H1 (cell line): ENCODE results near the gene GADL1. TPM values are rescaled to one million over a fixed set of nuclear protein-coding genes. Genes with fewer than 3 reads are reported as not detected.

Source experiments
- CEBPB ChIP-seq: IDR thresholded peaks from 2 replicates; pipeline ENCODE4 v1.6.1; 2012; ENCODE audit warnings: low read depth, low read length
- FOSL1 ChIP-seq: IDR thresholded peaks from 2 replicates; pipeline ENCODE4 v1.6.1; 2011; ENCODE audit warnings: mild to moderate bottlenecking, low read depth, low read length, moderate library complexity; ENCODE audit not compliant: insufficient read depth
- GTF2F1 ChIP-seq: IDR thresholded peaks from 2 replicates; pipeline ENCODE4 v1.6.1; 2012; ENCODE audit warnings: low read depth, low read length, improper control_type of control experiment, borderline replicate concordance
- HDAC6 ChIP-seq: IDR thresholded peaks from one replicate; pipeline ENCODE4 v1.7.1; 2012; ENCODE audit warnings: low read depth, mild to moderate bottlenecking, inconsistent platforms, low read length, moderate library complexity
- POU5F1 ChIP-seq: IDR thresholded peaks from 2 replicates; pipeline ENCODE4 v1.6.1; 2011; ENCODE audit warnings: low read depth, mild to moderate bottlenecking, low read length, moderate library complexity
- RAD21 ChIP-seq, 2 experiments: IDR thresholded peaks in 1 of 2; conservative IDR thresholded peaks in 1 of 2; 2 replicates each; pipeline ENCODE4 v1.6.1; 2011; ENCODE audit warnings: low read depth in 2 of 2, low read length in 2 of 2, improper control_type of control experiment in 1 of 2, inconsistent platforms in 1 of 2, mild to moderate bottlenecking in 1 of 2, moderate library complexity in 1 of 2
- SAP30 ChIP-seq: fragments of 300-600 bp; sonication (generic); IDR thresholded peaks from 2 replicates; pipeline ENCODE4 v1.7.1; 2012; ENCODE audit warnings: low read length, moderate library complexity, mild to moderate bottlenecking, inconsistent platforms; ENCODE audit not compliant: insufficient read depth, insufficient replicate concordance
- SP4 ChIP-seq: IDR thresholded peaks from 2 replicates; pipeline ENCODE4 v1.6.1; 2012; ENCODE audit warnings: low read length, inconsistent platforms
- TAF1 ChIP-seq: IDR thresholded peaks from 2 replicates; pipeline ENCODE4 v1.6.1; 2011; ENCODE audit warnings: mild to moderate bottlenecking, low read depth, low read length
- TBP ChIP-seq: IDR thresholded peaks from 2 replicates; pipeline ENCODE4 v1.6.1; 2011; ENCODE audit warnings: low read depth, low read length, improper control_type of control experiment
- TCF12 ChIP-seq: IDR thresholded peaks from 2 replicates; pipeline ENCODE4 v1.6.1; 2011; ENCODE audit warnings: low read depth, mild to moderate bottlenecking, low read length
- polyA plus RNA-seq, 7 experiments: library from polyadenylated mRNA; depleted of rRNA in 3 of 7; stranded (reverse) in 5 of 7; unstranded in 2 of 7; fragments of >200 nt in 5 of 7; fragments of 200-250 nt in 2 of 7; gene quantifications; 1 replicate in 5 of 7; 2 replicates in 1 of 7; 4 replicates in 1 of 7; pipeline versions ENCODE4 v1.2.1 to v1.2.3, GENCODE V29; 2011 to 2013; ENCODE audit warnings: missing spikeins in 2 of 7, mixed read lengths in 2 of 7
- total RNA-seq: library from RNA; stranded (reverse); fragmentation: NEBNext Ultra II Directional; extraction: Animal tissue kit (Norgen Biotek cat#: 25700); gene quantifications from 2 replicates; pipeline ENCODE4 v1.2.1, GENCODE V29; 2021
- TF ChIP-seq, protein P1 (sequence below), 3 experiments: IDR thresholded peaks; 1 replicate in 2 of 3; 2 replicates in 1 of 3; pipeline versions ENCODE4 v1.5.1 to v1.6.1; 2011; ENCODE audit warnings: low read length in 3 of 3, mild to moderate bottlenecking in 3 of 3, inconsistent platforms in 2 of 3, low read depth in 1 of 3, moderate library complexity in 1 of 3; ENCODE audit not compliant: insufficient read depth in 1 of 3; ENCODE audit errors: control extremely low read depth in 1 of 3
- TF ChIP-seq, protein P2 (sequence below): IDR thresholded peaks from 2 replicates; pipeline ENCODE4 v1.6.1; 2012; ENCODE audit warnings: inconsistent platforms

The GADL1 gene
- total and polyA plus RNA-seq, 2 of the 8 experiments (the other 6 are each of a cell fraction or from before 2014, with no cell fraction given): 0.03 to 0.30 TPM

DNA sequence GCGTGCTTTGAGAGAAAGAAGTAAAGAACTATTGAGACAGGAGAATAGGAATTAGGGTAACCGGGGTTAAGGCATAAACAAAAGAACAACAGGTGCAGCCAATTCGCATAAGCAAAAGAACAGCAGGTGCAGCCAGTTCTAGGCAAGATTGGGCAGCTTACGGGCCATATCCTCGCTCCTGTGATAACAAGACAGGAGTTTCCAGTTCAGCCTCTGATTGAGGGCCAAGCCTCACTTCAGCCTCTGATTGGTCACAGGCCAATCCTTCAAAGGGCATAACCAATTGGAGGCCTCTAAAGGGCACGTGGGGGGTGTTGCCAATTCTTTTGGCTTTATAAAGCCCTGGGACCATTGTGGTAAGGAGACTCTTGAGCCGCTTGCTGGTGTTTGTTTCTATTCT lies 143.5 kb downstream of the GADL1 start (continued):
- TF ChIP-seq FOSL1 (no peak), TBP (peak; percentile 75), TAF1 (no peak), SP4 (no peak), TCF12 (peak; percentile 84), POU5F1 (no peak), CEBPB (no peak), HDAC6 (no peak), SAP30 (no peak), RAD21 (IDR thresholded peaks at IDR 0.05 in 1 of 2, conservative IDR thresholded peaks at IDR 0.05 in 1 of 2; ENCODE audit: low read depth in 2 of 2, low read length in 2 of 2) (no peak), GTF2F1 (no peak)
- TF ChIP-seq, protein P1, sequence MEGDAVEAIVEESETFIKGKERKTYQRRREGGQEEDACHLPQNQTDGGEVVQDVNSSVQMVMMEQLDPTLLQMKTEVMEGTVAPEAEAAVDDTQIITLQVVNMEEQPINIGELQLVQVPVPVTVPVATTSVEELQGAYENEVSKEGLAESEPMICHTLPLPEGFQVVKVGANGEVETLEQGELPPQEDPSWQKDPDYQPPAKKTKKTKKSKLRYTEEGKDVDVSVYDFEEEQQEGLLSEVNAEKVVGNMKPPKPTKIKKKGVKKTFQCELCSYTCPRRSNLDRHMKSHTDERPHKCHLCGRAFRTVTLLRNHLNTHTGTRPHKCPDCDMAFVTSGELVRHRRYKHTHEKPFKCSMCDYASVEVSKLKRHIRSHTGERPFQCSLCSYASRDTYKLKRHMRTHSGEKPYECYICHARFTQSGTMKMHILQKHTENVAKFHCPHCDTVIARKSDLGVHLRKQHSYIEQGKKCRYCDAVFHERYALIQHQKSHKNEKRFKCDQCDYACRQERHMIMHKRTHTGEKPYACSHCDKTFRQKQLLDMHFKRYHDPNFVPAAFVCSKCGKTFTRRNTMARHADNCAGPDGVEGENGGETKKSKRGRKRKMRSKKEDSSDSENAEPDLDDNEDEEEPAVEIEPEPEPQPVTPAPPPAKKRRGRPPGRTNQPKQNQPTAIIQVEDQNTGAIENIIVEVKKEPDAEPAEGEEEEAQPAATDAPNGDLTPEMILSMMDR (IDR thresholded peaks at IDR 0.05; ENCODE audit: control extremely low read depth in 1 of 3, insufficient read depth in 1 of 3, low read depth in 1 of 3, low read length in 3 of 3): no peak
- TF ChIP-seq, protein P2, sequence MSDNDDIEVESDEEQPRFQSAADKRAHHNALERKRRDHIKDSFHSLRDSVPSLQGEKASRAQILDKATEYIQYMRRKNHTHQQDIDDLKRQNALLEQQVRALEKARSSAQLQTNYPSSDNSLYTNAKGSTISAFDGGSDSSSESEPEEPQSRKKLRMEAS: peak; percentile 27; the same call in 1 of the 2 replicates
